Osteoblast (primary cell): ENCODE data around the gene P2RX1. TPM values are rescaled to one million over a fixed set of nuclear protein-coding genes. Genes with fewer than 3 reads are reported as not detected.

Source experiments
- total RNA-seq: library from RNA; depleted of rRNA; stranded (reverse); fragments of >200 nt; gene quantifications from 2 replicates; pipeline ENCODE4 v1.2.3, GENCODE V29; 2012

The P2RX1 gene
- total RNA-seq, 1 donor: not detected

Other genes with a start within 250 kb of the P2RX1 start
- 149 and 164 TPM in 2 replicates for gene TAX1BP3, start 247.9 kb downstream of the P2RX1 start, total RNA-seq
- gene EMC6, start 247.7 kb downstream of the P2RX1 start, total RNA-seq: 12.7 and 13.8 TPM in 2 replicates
- gene P2RX5, start 220.3 kb downstream of the P2RX1 start, total RNA-seq: 0.36 TPM in 1 of 2 replicates, not detected in the other
- 1.4 and 1.5 TPM in 2 replicates for gene HASPIN, start 192.6 kb downstream of the P2RX1 start, total RNA-seq
- 10.5 and 12.4 TPM in 2 replicates for gene ITGAE, start 115.3 kb downstream of the P2RX1 start, total RNA-seq
- 21.4 and 24.2 TPM in 2 replicates for gene NCBP3, start 70.2 kb downstream of the P2RX1 start, total RNA-seq
- 8.7 and 9.1 TPM in 2 replicates for gene CAMKK1, start 23.4 kb downstream of the P2RX1 start, total RNA-seq
- 1.4 and 1.8 TPM in 2 replicates for gene ATP2A3, start 48.0 kb upstream of the P2RX1 start, total RNA-seq
- 46.9 and 52.8 TPM in 2 replicates for gene ZZEF1, start 226.6 kb upstream of the P2RX1 start, total RNA-seq
- 38.3 and 46.3 TPM in 2 replicates for gene CYB5D2, start 226.7 kb upstream of the P2RX1 start, total RNA-seq